PC-3 (cell line): ENCODE results near the gene ENOSF1.

Experiments
- CTCF ChIP-seq: fragments of 300-600 bp; sonication (generic); conservative IDR thresholded peaks from 2 replicates; pipeline ENCODE4 v1.5.1; 2017; ENCODE audit warnings: antibody characterized with exemption, low read depth, mild to moderate bottlenecking, low read length
- EZH2 ChIP-seq: fragments of 300-600 bp; sonication (generic); IDR thresholded peaks from one replicate; pipeline ENCODE4 v1.6.1; 2017; ENCODE audit warnings: antibody characterized with exemption, mild to moderate bottlenecking, low read length; ENCODE audit not compliant: unreplicated experiment
- EZH2phosphoT487 ChIP-seq: fragments of 300-600 bp; sonication (generic); IDR thresholded peaks from 2 replicates; pipeline ENCODE4 v1.6.1; 2018; ENCODE audit warnings: mild to moderate bottlenecking, antibody characterized with exemption, low read length, borderline replicate concordance

GRCh38 chr18:683531-683930, 28.9 kb downstream of the ENOSF1 start:
- no peak for TF ChIP-seq EZH2phosphoT487
- no peak for TF ChIP-seq CTCF
- no peak for TF ChIP-seq EZH2
